WTC11 (cell line): ENCODE measurements around the gene FABP1. TPM values are rescaled to one million over a fixed set of nuclear protein-coding genes. Genes with fewer than 3 reads are reported as not detected.

Source experiments
- ATAC-seq: fragments of 200-7000 bp; cut with Tn5 transposase; 2 replicates; pipeline ENCODE4 v1.10.0; 2021; ENCODE audit warnings: mild to moderate bottlenecking, moderate library complexity
- CTCF ChIA-PET: fragments of 300-600 bp; sonication (Branson Sonifier 250); formaldehyde crosslinking; loops from one replicate; lab custom pipeline; 2021; ENCODE audit warnings: antibody characterized with exemption; lab: Charles Lee
- POLR2A ChIA-PET: fragments of 350-600 bp; sonication (Branson Sonifier 250); formaldehyde crosslinking; loops from one replicate; lab custom pipeline; 2021; ENCODE audit warnings: antibody characterized with exemption; lab: Charles Lee
- DNase-seq: peaks from one replicate; pipeline ENCODE4 v3.0.0; 2021; ENCODE audit warnings: low spot score
- H3K27ac Mint-ChIP-seq: 2 replicates; pipeline ENCODE4 v1.8.0; 2021; ENCODE audit warnings: mixed read lengths
- H3K27me3 Mint-ChIP-seq: 2 replicates; pipeline ENCODE4 v1.8.0; 2021; ENCODE audit warnings: low read depth, mild to moderate bottlenecking, moderate library complexity, mixed read lengths
- H3K36me3 Mint-ChIP-seq: 2 replicates; pipeline ENCODE4 v1.8.0; 2021; ENCODE audit warnings: mixed read lengths
- H3K4me1 Mint-ChIP-seq: 2 replicates; pipeline ENCODE4 v1.8.0; 2022; ENCODE audit warnings: mixed read lengths
- H3K4me3 Mint-ChIP-seq: 2 replicates; pipeline ENCODE4 v1.8.0; 2021; ENCODE audit warnings: mild to moderate bottlenecking, moderate library complexity, mixed read lengths
- H3K9me3 Mint-ChIP-seq: 2 replicates; pipeline ENCODE4 v1.8.0; 2021; ENCODE audit warnings: mixed read lengths
- AR ChIP-seq: fragments of 250-450 bp; sonication (Bioruptor Pico); IDR thresholded peaks from 2 replicates; pipeline ENCODE4 v1.9.0; 2021; ENCODE audit warnings: mild to moderate bottlenecking
- ATF2 ChIP-seq: sonication (generic); formaldehyde crosslinking; IDR thresholded peaks from 2 replicates; pipeline ENCODE4 v1.8.1; 2022; ENCODE audit warnings: low read depth, missing genetic modification reagents, borderline replicate concordance
- CBFB ChIP-seq: sonication (generic); formaldehyde crosslinking; IDR thresholded peaks from 2 replicates; pipeline ENCODE4 v1.8.1; 2022; ENCODE audit warnings: mild to moderate bottlenecking, low read depth, missing genetic modification reagents
- CREB1 ChIP-seq: sonication (generic); formaldehyde crosslinking; IDR thresholded peaks from 2 replicates; pipeline ENCODE4 v1.8.0; 2023; ENCODE audit warnings: mild to moderate bottlenecking, missing genetic modification reagents
- ESRRA ChIP-seq: sonication (generic); formaldehyde crosslinking; IDR thresholded peaks from 2 replicates; pipeline ENCODE4 v1.8.1; 2022; ENCODE audit warnings: mild to moderate bottlenecking, missing genetic modification reagents, borderline replicate concordance
- GTF2I ChIP-seq: fragments of 250-450 bp; sonication (Bioruptor Pico); conservative IDR thresholded peaks from 2 replicates; pipeline ENCODE4 v1.4.0; 2021; ENCODE audit warnings: mild to moderate bottlenecking
- KAT7 ChIP-seq: sonication (generic); formaldehyde crosslinking; IDR thresholded peaks from 2 replicates; pipeline ENCODE4 v1.8.1; 2023; ENCODE audit warnings: missing genetic modification reagents, mild to moderate bottlenecking, borderline replicate concordance
- NFATC4 ChIP-seq: fragments of 250-450 bp; sonication (Bioruptor Pico); IDR thresholded peaks from 2 replicates; pipeline ENCODE4 v1.9.0; 2021; ENCODE audit warnings: mild to moderate bottlenecking
- NFE2L1 ChIP-seq: sonication (generic); formaldehyde crosslinking; IDR thresholded peaks from 2 replicates; pipeline ENCODE4 v1.8.1; 2023; ENCODE audit warnings: missing genetic modification reagents
- NR3C1 ChIP-seq: sonication (generic); formaldehyde crosslinking; conservative IDR thresholded peaks from 2 replicates; pipeline ENCODE4 v1.8.1; 2023; ENCODE audit warnings: low read depth, mild to moderate bottlenecking, missing genetic modification reagents
- RORB ChIP-seq: fragments of 250-450 bp; sonication (Bioruptor Pico); IDR thresholded peaks from 2 replicates; pipeline ENCODE4 v1.9.0; 2021; ENCODE audit warnings: mild to moderate bottlenecking
- TEAD4 ChIP-seq: sonication (generic); formaldehyde crosslinking; IDR thresholded peaks from 2 replicates; pipeline ENCODE4 v1.8.0; 2022; ENCODE audit warnings: mild to moderate bottlenecking, missing genetic modification reagents
- USF2 ChIP-seq: sonication (generic); formaldehyde crosslinking; IDR thresholded peaks from 2 replicates; pipeline ENCODE4 v1.8.1; 2023; ENCODE audit warnings: mild to moderate bottlenecking, missing genetic modification reagents, moderate library complexity
- ZBTB21 ChIP-seq: sonication (generic); formaldehyde crosslinking; IDR thresholded peaks from 2 replicates; pipeline ENCODE4 v1.8.1; 2023; ENCODE audit warnings: mild to moderate bottlenecking, missing genetic modification reagents, borderline replicate concordance
- total RNA-seq: library from RNA; stranded (reverse); gene quantifications from 3 replicates; pipeline ENCODE4 v1.2.3, GENCODE V29; 2021
- TF ChIP-seq, protein P1 (sequence below): sonication (generic); formaldehyde crosslinking; IDR thresholded peaks from 2 replicates; pipeline ENCODE4 v1.8.1; 2022; ENCODE audit warnings: mild to moderate bottlenecking, missing genetic modification reagents, moderate library complexity, borderline replicate concordance
- TF ChIP-seq, protein P2 (sequence below): sonication (generic); formaldehyde crosslinking; IDR thresholded peaks from 2 replicates; pipeline ENCODE4 v1.8.1; 2023; ENCODE audit warnings: mild to moderate bottlenecking, missing genetic modification reagents, borderline replicate concordance
- TF ChIP-seq, protein P3 (sequence below): fragments of 250-450 bp; sonication (Bioruptor Pico); IDR thresholded peaks from 2 replicates; pipeline ENCODE4 v1.8.0; 2021; ENCODE audit warnings: mild to moderate bottlenecking
- TF ChIP-seq, protein P4 (sequence below): sonication (generic); formaldehyde crosslinking; IDR thresholded peaks from 2 replicates; pipeline ENCODE4 v1.8.1; 2022; ENCODE audit warnings: low read depth, mild to moderate bottlenecking, moderate library complexity, missing genetic modification reagents, borderline replicate concordance

Gene FABP1
- total RNA-seq, 1 experiment from 2014 or later, result 0.46 TPM

- TF ChIP-seq TEAD4 (no peak), NR3C1 (CRISPR knock-in tag) (no peak), USF2 (CRISPR knock-in tag) (no peak), AR (CRISPR knock-in tag) (no peak), ZBTB21 (no peak), GTF2I (no peak), CREB1 (CRISPR knock-in tag) (no peak), NFE2L1 (CRISPR knock-in tag) (no peak), NFATC4 (CRISPR knock-in tag) (no peak), RORB (no peak), ATF2 (CRISPR knock-in tag) (no peak), CBFB (CRISPR knock-in tag) (no peak), KAT7 (CRISPR knock-in tag) (no peak), ESRRA (no peak)
- TF ChIP-seq, protein P1, sequence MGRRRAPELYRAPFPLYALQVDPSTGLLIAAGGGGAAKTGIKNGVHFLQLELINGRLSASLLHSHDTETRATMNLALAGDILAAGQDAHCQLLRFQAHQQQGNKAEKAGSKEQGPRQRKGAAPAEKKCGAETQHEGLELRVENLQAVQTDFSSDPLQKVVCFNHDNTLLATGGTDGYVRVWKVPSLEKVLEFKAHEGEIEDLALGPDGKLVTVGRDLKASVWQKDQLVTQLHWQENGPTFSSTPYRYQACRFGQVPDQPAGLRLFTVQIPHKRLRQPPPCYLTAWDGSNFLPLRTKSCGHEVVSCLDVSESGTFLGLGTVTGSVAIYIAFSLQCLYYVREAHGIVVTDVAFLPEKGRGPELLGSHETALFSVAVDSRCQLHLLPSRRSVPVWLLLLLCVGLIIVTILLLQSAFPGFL (CRISPR knock-in tag), result no peak
- TF ChIP-seq, protein P2, sequence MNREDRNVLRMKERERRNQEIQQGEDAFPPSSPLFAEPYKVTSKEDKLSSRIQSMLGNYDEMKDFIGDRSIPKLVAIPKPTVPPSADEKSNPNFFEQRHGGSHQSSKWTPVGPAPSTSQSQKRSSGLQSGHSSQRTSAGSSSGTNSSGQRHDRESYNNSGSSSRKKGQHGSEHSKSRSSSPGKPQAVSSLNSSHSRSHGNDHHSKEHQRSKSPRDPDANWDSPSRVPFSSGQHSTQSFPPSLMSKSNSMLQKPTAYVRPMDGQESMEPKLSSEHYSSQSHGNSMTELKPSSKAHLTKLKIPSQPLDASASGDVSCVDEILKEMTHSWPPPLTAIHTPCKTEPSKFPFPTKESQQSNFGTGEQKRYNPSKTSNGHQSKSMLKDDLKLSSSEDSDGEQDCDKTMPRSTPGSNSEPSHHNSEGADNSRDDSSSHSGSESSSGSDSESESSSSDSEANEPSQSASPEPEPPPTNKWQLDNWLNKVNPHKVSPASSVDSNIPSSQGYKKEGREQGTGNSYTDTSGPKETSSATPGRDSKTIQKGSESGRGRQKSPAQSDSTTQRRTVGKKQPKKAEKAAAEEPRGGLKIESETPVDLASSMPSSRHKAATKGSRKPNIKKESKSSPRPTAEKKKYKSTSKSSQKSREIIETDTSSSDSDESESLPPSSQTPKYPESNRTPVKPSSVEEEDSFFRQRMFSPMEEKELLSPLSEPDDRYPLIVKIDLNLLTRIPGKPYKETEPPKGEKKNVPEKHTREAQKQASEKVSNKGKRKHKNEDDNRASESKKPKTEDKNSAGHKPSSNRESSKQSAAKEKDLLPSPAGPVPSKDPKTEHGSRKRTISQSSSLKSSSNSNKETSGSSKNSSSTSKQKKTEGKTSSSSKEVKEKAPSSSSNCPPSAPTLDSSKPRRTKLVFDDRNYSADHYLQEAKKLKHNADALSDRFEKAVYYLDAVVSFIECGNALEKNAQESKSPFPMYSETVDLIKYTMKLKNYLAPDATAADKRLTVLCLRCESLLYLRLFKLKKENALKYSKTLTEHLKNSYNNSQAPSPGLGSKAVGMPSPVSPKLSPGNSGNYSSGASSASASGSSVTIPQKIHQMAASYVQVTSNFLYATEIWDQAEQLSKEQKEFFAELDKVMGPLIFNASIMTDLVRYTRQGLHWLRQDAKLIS, result no peak
- TF ChIP-seq, protein P3, sequence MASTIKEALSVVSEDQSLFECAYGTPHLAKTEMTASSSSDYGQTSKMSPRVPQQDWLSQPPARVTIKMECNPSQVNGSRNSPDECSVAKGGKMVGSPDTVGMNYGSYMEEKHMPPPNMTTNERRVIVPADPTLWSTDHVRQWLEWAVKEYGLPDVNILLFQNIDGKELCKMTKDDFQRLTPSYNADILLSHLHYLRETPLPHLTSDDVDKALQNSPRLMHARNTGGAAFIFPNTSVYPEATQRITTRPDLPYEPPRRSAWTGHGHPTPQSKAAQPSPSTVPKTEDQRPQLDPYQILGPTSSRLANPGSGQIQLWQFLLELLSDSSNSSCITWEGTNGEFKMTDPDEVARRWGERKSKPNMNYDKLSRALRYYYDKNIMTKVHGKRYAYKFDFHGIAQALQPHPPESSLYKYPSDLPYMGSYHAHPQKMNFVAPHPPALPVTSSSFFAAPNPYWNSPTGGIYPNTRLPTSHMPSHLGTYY, result no peak
- TF ChIP-seq, protein P4, sequence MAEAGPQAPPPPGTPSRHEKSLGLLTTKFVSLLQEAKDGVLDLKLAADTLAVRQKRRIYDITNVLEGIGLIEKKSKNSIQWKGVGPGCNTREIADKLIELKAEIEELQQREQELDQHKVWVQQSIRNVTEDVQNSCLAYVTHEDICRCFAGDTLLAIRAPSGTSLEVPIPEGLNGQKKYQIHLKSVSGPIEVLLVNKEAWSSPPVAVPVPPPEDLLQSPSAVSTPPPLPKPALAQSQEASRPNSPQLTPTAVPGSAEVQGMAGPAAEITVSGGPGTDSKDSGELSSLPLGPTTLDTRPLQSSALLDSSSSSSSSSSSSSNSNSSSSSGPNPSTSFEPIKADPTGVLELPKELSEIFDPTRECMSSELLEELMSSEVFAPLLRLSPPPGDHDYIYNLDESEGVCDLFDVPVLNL (CRISPR knock-in tag), result no peak
- ATAC-seq, result no peak
- no peaks in the 10 kb centered on the region for H3K9me3 Mint-ChIP-seq
- ChIA-PET POLR2A (no interaction called here), CTCF (interaction anchor here (1.3 kb wide), 1 partner anchor 28 kb away, joined by 4 read pairs; no protein-coding TSS in a partner anchor)
- no peak overlapping the region for H3K4me3 Mint-ChIP-seq
- no peaks in the 10 kb centered on the region for H3K36me3 Mint-ChIP-seq
- no peak for DNase-seq
- no peaks in the 10 kb centered on the region for H3K27me3 Mint-ChIP-seq
- no peak overlapping the region for H3K27ac Mint-ChIP-seq
- H3K4me1 Mint-ChIP-seq, result no peaks in the 10 kb centered on the region; the same call in 1 of the 2 replicates
Observed at GRCh38 chr2:88131999-88132368, 4.1 kb upstream of the FABP1 start.
